HL-60 (cell line): ENCODE measurements around the gene MCF2L2.

Source experiments
- DNase-seq, 2 experiments: peaks; one replicate each; pipeline ENCODE4 v3.0.0-alpha.2; 2010 to 2020; ENCODE audit warnings: low read depth in 1 of 2, low spot score in 1 of 2
- H3K27ac ChIP-seq: fragments of 250-450 bp; sonication (Bioruptor Pico); replicated peaks from 2 replicates; pipeline ENCODE4 v1.5.1; 2020; ENCODE audit warnings: mild to moderate bottlenecking, moderate library complexity
- H3K27me3 ChIP-seq: fragments of 250-450 bp; sonication (Bioruptor Pico); 2 replicates; pipeline ENCODE4 v1.5.1; 2021; ENCODE audit warnings: mild to moderate bottlenecking, moderate library complexity; ENCODE audit not compliant: insufficient read depth, poor library complexity, severe bottlenecking
- H3K4me3 ChIP-seq: replicated peaks from 2 replicates; pipeline ENCODE4 v1.5.1; 2011; ENCODE audit warnings: mild to moderate bottlenecking, control low read depth, low read length; ENCODE audit not compliant: insufficient read depth
- CTCF ChIP-seq: IDR thresholded peaks from one replicate; pipeline ENCODE4 v1.5.1; 2011; ENCODE audit warnings: low read length, control low read depth, inconsistent platforms; ENCODE audit not compliant: insufficient read depth
- GABPA ChIP-seq: IDR thresholded peaks from 2 replicates; pipeline ENCODE4 v1.6.1; 2012; ENCODE audit warnings: low read depth
- POLR2AphosphoS5 ChIP-seq: IDR thresholded peaks from 2 replicates; pipeline ENCODE4 v1.6.1; 2012; ENCODE audit warnings: low read depth
- REST ChIP-seq: IDR thresholded peaks from 2 replicates; pipeline ENCODE4 v1.6.1; 2012; ENCODE audit warnings: low read depth; ENCODE audit not compliant: insufficient replicate concordance
- SPI1 ChIP-seq: IDR thresholded peaks from 2 replicates; pipeline ENCODE4 v1.6.1; 2012; ENCODE audit warnings: low read depth, mild to moderate bottlenecking, borderline replicate concordance

The MCF2L2 gene

GRCh38 chr3:183439515-183439914 lies 11.1 kb upstream of the MCF2L2 start:
- no peak for DNase-seq
- no peak overlapping the region for H3K27ac ChIP-seq
- no peaks in the 10 kb centered on the region for H3K27me3 ChIP-seq
- no peak for TF ChIP-seq REST
- H3K4me3 ChIP-seq, result no peak overlapping the region

GRCh38 chr3:183438735-183439134 lies 10.3 kb upstream of the MCF2L2 start:
- TF ChIP-seq SPI1 (no peak), GABPA (no peak), REST (no peak), POLR2AphosphoS5 (no peak), CTCF (no peak)
- DNase-seq, result no peak
- Histone ChIP-seq H3K4me3 (no peak overlapping the region), H3K27me3 (no peaks in the 10 kb centered on the region), H3K27ac (no peak overlapping the region)

- DNase-seq, result no peak
- Histone ChIP-seq H3K27me3 (no peaks in the 10 kb centered on the region), H3K4me3 (no peak overlapping the region), H3K27ac (no peak overlapping the region)
- TF ChIP-seq GABPA (no peak), POLR2AphosphoS5 (no peak), SPI1 (no peak), CTCF (no peak), REST (no peak)
Measured at GRCh38 chr3:183437666-183438564, 9.5 kb upstream of the MCF2L2 start.
